Activated T-cell treated with anti-CD3 and anti-CD28 coated beads, Interleukin-2, amount 50 U/mL, for 48 hours (primary cell): ENCODE measurements around the gene GUCA1A.
"Not testable (repeated sequence)": the region's sequence is repeated elsewhere in the genome, so short reads cannot be mapped to it uniquely, and the experiment has no call there.

Experiments
- DNase-seq, 2 experiments: peaks; one replicate each; pipeline ENCODE4 v3.0.0-alpha.2; 2020

Gene GUCA1A

GRCh38 chr6:42147138-42147562, 26.0 kb upstream of the GUCA1A start:
- DNase-seq: no peak

- no peak for DNase-seq
Measured at GRCh38 chr6:42148058-42148457, 25.1 kb upstream of the GUCA1A start.

GRCh38 chr6:42150254-42150653, 22.9 kb upstream of the GUCA1A start:
- no peak for DNase-seq

GRCh38 chr6:42152024-42152423, 21.1 kb upstream of the GUCA1A start:
- DNase-seq: no peak

GRCh38 chr6:42152528-42153213, 20.5 kb upstream of the GUCA1A start:
- DNase-seq: not testable (repeated sequence)

- DNase-seq: no peak
Measured at GRCh38 chr6:42153921-42154320, 19.2 kb upstream of the GUCA1A start.

GRCh38 chr6:42154461-42155209, 18.5 kb upstream of the GUCA1A start:
- no peak for DNase-seq

GRCh38 chr6:42155293-42155692, 17.9 kb upstream of the GUCA1A start:
- no peak for DNase-seq

GRCh38 chr6:42156638-42157037, 16.5 kb upstream of the GUCA1A start:
- DNase-seq: no peak

- DNase-seq: no peak
Measured at GRCh38 chr6:42158011-42158410, 15.2 kb upstream of the GUCA1A start.

- DNase-seq: no peak
Measured at GRCh38 chr6:42158631-42159030, 14.5 kb upstream of the GUCA1A start.

GRCh38 chr6:42159431-42160024, 13.6 kb upstream of the GUCA1A start:
- DNase-seq: no peak

- DNase-seq: no peak
Measured at GRCh38 chr6:42162384-42162783, 10.8 kb upstream of the GUCA1A start.

GRCh38 chr6:42162812-42163211, 10.4 kb upstream of the GUCA1A start:
- DNase-seq: no peak

GRCh38 chr6:42163981-42164380, 9.2 kb upstream of the GUCA1A start:
- DNase-seq: no peak

GRCh38 chr6:42165016-42165415, 8.1 kb upstream of the GUCA1A start:
- no peak for DNase-seq

- peak; percentile 89 to 91 for DNase-seq
Measured at GRCh38 chr6:42166444-42167141, 6.6 kb upstream of the GUCA1A start.

GRCh38 chr6:42168650-42169049, 4.5 kb upstream of the GUCA1A start:
- DNase-seq: no peak

- DNase-seq: not testable (repeated sequence)
Measured at GRCh38 chr6:42169780-42170179, 3.4 kb upstream of the GUCA1A start.

- DNase-seq: no peak
Measured at GRCh38 chr6:42171813-42172581, 1.2 kb upstream of the GUCA1A start.

- DNase-seq: no peak
Measured at GRCh38 chr6:42175860-42176259, 2.7 kb downstream of the GUCA1A start.

- no peak for DNase-seq
Measured at GRCh38 chr6:42176981-42177380, 3.8 kb downstream of the GUCA1A start.
